Loucy (cell line): ENCODE results near the gene DCUN1D2.
"Not testable (repeated sequence)": the region's sequence is repeated elsewhere in the genome, so short reads cannot be mapped to it uniquely, and the experiment has no call there.

Experiments used
- H2AFZ ChIP-seq: fragments of 200-600 bp; sonication (generic); 2 replicates; pipeline ENCODE4 v1.6.0; 2016; ENCODE audit warnings: antibody characterized with exemption, mild to moderate bottlenecking, low read length, moderate library complexity
- H3F3A ChIP-seq: fragments of 200-600 bp; 2 replicates; pipeline ENCODE4 v1.6.0; 2016; ENCODE audit warnings: antibody characterized with exemption, low read depth, mild to moderate bottlenecking
- H3K27me3 ChIP-seq: fragments of 200-600 bp; sonication (generic); 2 replicates; pipeline ENCODE4 v1.6.1; 2014; ENCODE audit warnings: low read length, mild to moderate bottlenecking; ENCODE audit not compliant: insufficient read depth, poor library complexity, severe bottlenecking
- H3K36me3 ChIP-seq: fragments of 200-600 bp; sonication (generic); 2 replicates; pipeline ENCODE4 v1.6.1; 2016; ENCODE audit warnings: low read length; ENCODE audit not compliant: insufficient read depth
- H3K4me1 ChIP-seq: fragments of 200-600 bp; sonication (generic); 2 replicates; pipeline ENCODE4 v1.5.1; 2014; ENCODE audit warnings: low read length, mild to moderate bottlenecking; ENCODE audit not compliant: insufficient read depth, poor library complexity, severe bottlenecking
- H3K4me2 ChIP-seq: fragments of 200-600 bp; sonication (generic); 2 replicates; pipeline ENCODE4 v1.6.0; 2014; ENCODE audit warnings: antibody characterized with exemption, low read length, low read depth, mild to moderate bottlenecking; ENCODE audit not compliant: poor library complexity, severe bottlenecking
- H3K4me3 ChIP-seq: fragments of 200-600 bp; sonication (generic); 2 replicates; pipeline ENCODE4 v1.5.1; 2014; ENCODE audit warnings: low read length, mild to moderate bottlenecking, mixed read lengths; ENCODE audit not compliant: poor library complexity, severe bottlenecking
- H3K79me2 ChIP-seq: fragments of 200-600 bp; sonication (generic); 2 replicates; pipeline ENCODE4 v1.6.1; 2014; ENCODE audit warnings: low read length; ENCODE audit not compliant: insufficient read depth
- H3K9ac ChIP-seq: fragments of 200-600 bp; sonication (generic); 2 replicates; pipeline ENCODE4 v1.6.0; 2014; ENCODE audit warnings: mild to moderate bottlenecking, low read depth, low read length, moderate library complexity; ENCODE audit not compliant: poor library complexity, severe bottlenecking
- H3K9me2 ChIP-seq: fragments of 200-600 bp; sonication (generic); replicated peaks from 2 replicates; pipeline ENCODE4 v1.6.1; 2016; ENCODE audit warnings: low read depth, low read length, mixed read lengths
- H3K9me3 ChIP-seq: fragments of 200-600 bp; sonication (generic); 2 replicates; pipeline ENCODE4 v1.6.1; 2014; ENCODE audit warnings: mild to moderate bottlenecking, antibody characterized with exemption, low read length, low read depth; ENCODE audit not compliant: insufficient read depth
- H4K20me1 ChIP-seq: fragments of 200-600 bp; sonication (generic); 2 replicates; pipeline ENCODE4 v1.6.0; 2014; ENCODE audit warnings: antibody characterized with exemption, low read length, mild to moderate bottlenecking; ENCODE audit not compliant: insufficient read depth, poor library complexity, severe bottlenecking
- EZH2phosphoT487 ChIP-seq: fragments of 200-600 bp; IDR thresholded peaks from 2 replicates; pipeline ENCODE4 v1.6.1; 2018; ENCODE audit warnings: antibody characterized with exemption, mild to moderate bottlenecking, moderate library complexity, borderline replicate concordance
- TF ChIP-seq, protein P1 (sequence below): fragments of 200-600 bp; sonication (generic); conservative IDR thresholded peaks from 2 replicates; pipeline ENCODE4 v1.5.1; 2014; ENCODE audit warnings: mild to moderate bottlenecking, antibody characterized with exemption, low read length

Gene DCUN1D2

DNA sequence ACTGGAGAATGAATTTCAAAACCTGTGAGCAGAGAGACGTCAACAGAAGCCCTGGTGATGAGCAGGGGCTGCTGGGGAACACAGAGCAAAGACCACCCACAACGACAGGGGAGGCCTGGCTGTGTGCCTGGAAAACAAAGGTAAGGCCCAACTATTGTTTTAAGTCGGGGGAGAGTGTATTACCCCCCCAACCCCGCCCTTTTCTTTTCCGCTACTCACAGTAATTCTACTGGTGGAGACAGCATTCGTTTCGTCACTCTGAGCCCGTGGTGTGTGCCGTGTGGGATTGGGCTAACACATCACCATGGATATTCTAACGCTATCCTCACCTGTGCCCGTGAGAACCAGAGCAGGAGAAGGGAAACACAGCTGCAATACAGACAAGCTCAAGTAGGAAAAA, 18.7 kb downstream of the DCUN1D2 start:
- H3K27me3 ChIP-seq: no peaks in the 10 kb centered on the region
- no peak overlapping the region for H3K4me2 ChIP-seq
- H3K4me1 ChIP-seq: no peaks in the 10 kb centered on the region
- H3K79me2 ChIP-seq: no peaks in the 10 kb centered on the region
- H2AFZ ChIP-seq: no peak overlapping the region
- TF ChIP-seq, protein P1, sequence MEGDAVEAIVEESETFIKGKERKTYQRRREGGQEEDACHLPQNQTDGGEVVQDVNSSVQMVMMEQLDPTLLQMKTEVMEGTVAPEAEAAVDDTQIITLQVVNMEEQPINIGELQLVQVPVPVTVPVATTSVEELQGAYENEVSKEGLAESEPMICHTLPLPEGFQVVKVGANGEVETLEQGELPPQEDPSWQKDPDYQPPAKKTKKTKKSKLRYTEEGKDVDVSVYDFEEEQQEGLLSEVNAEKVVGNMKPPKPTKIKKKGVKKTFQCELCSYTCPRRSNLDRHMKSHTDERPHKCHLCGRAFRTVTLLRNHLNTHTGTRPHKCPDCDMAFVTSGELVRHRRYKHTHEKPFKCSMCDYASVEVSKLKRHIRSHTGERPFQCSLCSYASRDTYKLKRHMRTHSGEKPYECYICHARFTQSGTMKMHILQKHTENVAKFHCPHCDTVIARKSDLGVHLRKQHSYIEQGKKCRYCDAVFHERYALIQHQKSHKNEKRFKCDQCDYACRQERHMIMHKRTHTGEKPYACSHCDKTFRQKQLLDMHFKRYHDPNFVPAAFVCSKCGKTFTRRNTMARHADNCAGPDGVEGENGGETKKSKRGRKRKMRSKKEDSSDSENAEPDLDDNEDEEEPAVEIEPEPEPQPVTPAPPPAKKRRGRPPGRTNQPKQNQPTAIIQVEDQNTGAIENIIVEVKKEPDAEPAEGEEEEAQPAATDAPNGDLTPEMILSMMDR: no peak
- no peaks in the 10 kb centered on the region for H3K9me3 ChIP-seq
- no peaks in the 10 kb centered on the region for H3F3A ChIP-seq
- H3K9me2 ChIP-seq: no peaks in the 10 kb centered on the region
- H4K20me1 ChIP-seq: no peaks in the 10 kb centered on the region
- H3K36me3 ChIP-seq: peaks cover 15% of the 10 kb centered on the region; the same call in 1 of the 2 replicates
- no peak overlapping the region for H3K9ac ChIP-seq
- H3K4me3 ChIP-seq: no peak overlapping the region

DNA sequence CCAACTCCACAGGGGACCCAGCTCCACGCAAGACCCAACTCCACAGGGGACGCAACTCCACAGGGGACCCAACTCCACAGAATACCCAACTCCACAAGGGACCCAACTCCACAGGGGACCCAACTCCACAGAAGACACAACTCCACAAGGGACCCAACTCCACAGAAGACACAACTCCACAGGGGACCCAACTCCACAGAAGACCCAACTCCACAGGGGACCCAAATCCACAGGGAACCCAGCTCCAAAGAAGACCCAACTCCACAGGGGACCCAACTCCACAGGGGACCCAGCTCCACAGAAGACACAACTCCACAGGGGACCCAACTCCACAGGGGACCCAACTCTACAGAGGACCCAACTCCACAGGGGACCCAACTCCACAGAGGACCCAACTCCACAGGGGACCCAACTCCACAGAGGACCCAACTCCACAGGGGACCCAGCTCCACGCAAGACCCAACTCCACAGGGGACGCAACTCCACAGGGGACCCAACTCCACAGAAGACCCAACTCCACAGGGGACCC, 19.8 kb downstream of the DCUN1D2 start:
- not testable (repeated sequence) for H4K20me1 ChIP-seq, H3F3A ChIP-seq, H3K4me3 ChIP-seq, H3K9ac ChIP-seq, H3K27me3 ChIP-seq, H3K4me1 ChIP-seq, H2AFZ ChIP-seq, H3K9me2 ChIP-seq, H3K9me3 ChIP-seq, H3K4me2 ChIP-seq, H3K79me2 ChIP-seq
- H3K36me3 ChIP-seq: peaks cover 12% of the 10 kb centered on the region; the same call in 1 of the 2 replicates

DNA sequence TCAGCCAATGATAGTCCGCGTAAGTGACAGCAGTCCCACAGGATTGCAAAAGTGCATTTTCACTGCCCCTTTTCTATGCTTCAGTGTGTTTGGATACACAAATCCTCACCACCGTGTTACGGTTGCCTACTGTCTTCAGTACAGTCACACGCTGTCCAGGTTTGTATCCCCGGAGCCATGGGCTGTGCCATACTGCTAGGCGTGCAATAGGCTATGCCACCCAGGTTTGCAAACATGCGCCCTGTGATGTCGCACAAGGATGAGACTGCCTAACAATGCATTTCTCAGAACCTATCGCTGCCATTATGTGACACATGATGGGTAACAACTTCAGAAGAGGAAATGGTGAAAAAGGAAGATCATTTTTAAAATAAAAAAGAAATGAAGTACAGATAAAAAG, 20.4 kb downstream of the DCUN1D2 start:
- Histone ChIP-seq H3F3A (no peaks in the 10 kb centered on the region), H3K36me3 (peaks cover 6% of the 10 kb centered on the region; the same call in 1 of the 2 replicates), H3K9me3 (no peaks in the 10 kb centered on the region), H4K20me1 (no peaks in the 10 kb centered on the region), H3K27me3 (no peaks in the 10 kb centered on the region), H3K9me2 (no peaks in the 10 kb centered on the region), H2AFZ (no peak overlapping the region), H3K9ac (no peak overlapping the region), H3K4me1 (no peaks in the 10 kb centered on the region), H3K4me3 (no peak overlapping the region), H3K79me2 (no peaks in the 10 kb centered on the region), H3K4me2 (no peak overlapping the region)
- TF ChIP-seq, protein P1: no peak
- TF ChIP-seq EZH2phosphoT487: no peak

DNA sequence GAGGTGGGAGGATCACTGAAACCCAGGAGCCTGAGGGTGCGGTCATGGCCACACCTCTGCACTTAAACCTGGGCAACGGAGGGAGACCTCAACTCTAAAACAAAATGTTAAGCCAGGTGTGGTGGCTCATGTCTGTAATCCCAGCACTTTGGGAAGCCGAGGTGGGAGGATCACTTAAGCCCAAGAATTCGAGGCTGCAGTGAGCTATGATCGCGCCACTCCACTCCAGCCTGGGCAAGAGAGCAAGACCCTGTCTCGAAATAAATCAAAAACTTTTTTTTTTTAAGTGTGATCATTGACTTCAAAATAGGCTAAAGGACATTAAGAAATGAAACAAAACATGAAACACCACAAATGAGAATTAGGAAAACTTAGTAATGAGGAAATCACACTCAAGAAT, 20.9 kb downstream of the DCUN1D2 start:
- TF ChIP-seq, protein P1: no peak
- TF ChIP-seq EZH2phosphoT487: no peak
- H3K4me1 ChIP-seq: no peaks in the 10 kb centered on the region
- peaks cover 6% of the 10 kb centered on the region; the same call in 1 of the 2 replicates for H3K36me3 ChIP-seq
- no peak overlapping the region for H2AFZ ChIP-seq
- no peaks in the 10 kb centered on the region for H3K9me3 ChIP-seq
- no peaks in the 10 kb centered on the region for H3K79me2 ChIP-seq
- H3K9ac ChIP-seq: no peak overlapping the region
- H3F3A ChIP-seq: no peaks in the 10 kb centered on the region
- H3K4me2 ChIP-seq: no peak overlapping the region
- H3K4me3 ChIP-seq: no peak overlapping the region
- H3K9me2 ChIP-seq: no peaks in the 10 kb centered on the region
- no peaks in the 10 kb centered on the region for H4K20me1 ChIP-seq
- no peaks in the 10 kb centered on the region for H3K27me3 ChIP-seq
